Measurements from ENCODE around the gene SF3B4. TPM values are rescaled to one million over a fixed set of nuclear protein-coding genes. Genes with fewer than 3 reads are reported as not detected.
A peak's percentile ranks its signal among the peaks of the same experiment; 100 is the strongest.
"Not testable (repeated sequence)": the region's sequence is repeated elsewhere in the genome, so short reads cannot be mapped to it uniquely, and the experiment has no call there.

Gene SF3B4
- total RNA-seq, 2 experiments from 2014 or later: 67.1 to 67.6 TPM

GRCh38 chr1:149949911-149950310 is 22.3 kb upstream of the SF3B4 start:
- Mint-ChIP-seq H3K27me3 (no peaks in the 10 kb centered on the region), H3K4me3 (no peak overlapping the region), H3K9me3 (no peaks in the 10 kb centered on the region), H3K36me3 (ENCODE audit: low read depth) (peaks cover 47% of the 10 kb centered on the region), H3K27ac (no peak overlapping the region), H3K4me1 (ENCODE audit: low read depth) (no peaks in the 10 kb centered on the region)
- POLR2A ChIA-PET: interaction anchor here (2.0 kb wide), 1 partner anchor 62 kb away, joined by 5 read pairs; a partner anchor contains a TSS
- intact Hi-C loops (cut with micrococcal nuclease): no loop called here
- no peak for DNase-seq
- CTCF ChIA-PET: interaction anchor here (1.1 kb wide), 1 partner anchor 100 kb away, joined by 3 read pairs; no protein-coding TSS in a partner anchor
- TF ChIP-seq CTCF (IDR thresholded peaks at IDR 0.05): no peak
- ATAC-seq: no peak

GRCh38 chr1:149945206-149945605 is 17.6 kb upstream of the SF3B4 start:
- H3K27me3 Mint-ChIP-seq: no peaks in the 10 kb centered on the region
- no peak for TF ChIP-seq CTCF (IDR thresholded peaks at IDR 0.05)
- H3K9me3 Mint-ChIP-seq: no peaks in the 10 kb centered on the region
- ATAC-seq (no peak), DNase-seq (no peak)
- no peak overlapping the region for H3K27ac Mint-ChIP-seq
- H3K4me3 Mint-ChIP-seq: no peak overlapping the region
- peaks cover 35% of the 10 kb centered on the region for H3K36me3 Mint-ChIP-seq (ENCODE audit: low read depth)
- CTCF ChIA-PET: no interaction called here
- peaks cover 3% of the 10 kb centered on the region for H3K4me1 Mint-ChIP-seq (ENCODE audit: low read depth)
- POLR2A ChIA-PET: interaction anchor here (0.7 kb wide), 1 partner anchor 17 kb away, joined by 4 read pairs; no protein-coding TSS in a partner anchor
- intact Hi-C loops (cut with micrococcal nuclease): no loop called here

- H3K4me1 Mint-ChIP-seq (ENCODE audit: low read depth): peaks cover 18% of the 10 kb centered on the region
- intact Hi-C loops (cut with micrococcal nuclease): no loop called here
- H3K4me3 Mint-ChIP-seq: no peak overlapping the region
- H3K9me3 Mint-ChIP-seq: no peaks in the 10 kb centered on the region
- no peak for DNase-seq
- no peak for ATAC-seq
- no peaks in the 10 kb centered on the region for H3K27me3 Mint-ChIP-seq
- peak overlapping the region; percentile 8 for H3K27ac Mint-ChIP-seq
- TF ChIP-seq CTCF (IDR thresholded peaks at IDR 0.05): no peak
- ChIA-PET CTCF (interaction anchor here (0.8 to 1.3 kb wide), 3 partner anchors 20 to 223 kb away, joined by 3 to 5 read pairs (median 3); no protein-coding TSS in a partner anchor), POLR2A (interaction anchor here (0.9 kb wide), 1 partner anchor 57 kb away, joined by 3 read pairs; a partner anchor contains a TSS)
- peaks cover 24% of the 10 kb centered on the region for H3K36me3 Mint-ChIP-seq (ENCODE audit: low read depth)
Measured at GRCh38 chr1:149942885-149943284, 15.3 kb upstream of the SF3B4 start.

GRCh38 chr1:149942207-149942606 is 14.6 kb upstream of the SF3B4 start:
- Mint-ChIP-seq H3K36me3 (ENCODE audit: low read depth) (peaks cover 19% of the 10 kb centered on the region), H3K9me3 (no peaks in the 10 kb centered on the region), H3K27ac (no peak overlapping the region), H3K27me3 (no peaks in the 10 kb centered on the region), H3K4me3 (no peak overlapping the region), H3K4me1 (ENCODE audit: low read depth) (peaks cover 25% of the 10 kb centered on the region)
- CTCF ChIA-PET: interaction anchor here (0.8 to 1.3 kb wide), 2 partner anchors 20 to 109 kb away, joined by 3 read pairs; no protein-coding TSS in a partner anchor
- no peak for ATAC-seq
- POLR2A ChIA-PET: no interaction called here
- no peak for DNase-seq
- intact Hi-C loops (cut with micrococcal nuclease): no loop called here
- TF ChIP-seq CTCF (IDR thresholded peaks at IDR 0.05): no peak

- CTCF ChIA-PET: no interaction called here
- Mint-ChIP-seq H3K9me3 (no peaks in the 10 kb centered on the region), H3K36me3 (ENCODE audit: low read depth) (peaks cover 15% of the 10 kb centered on the region), H3K4me3 (no peak overlapping the region), H3K27me3 (no peaks in the 10 kb centered on the region), H3K4me1 (ENCODE audit: low read depth) (peaks cover 28% of the 10 kb centered on the region), H3K27ac (no peak overlapping the region)
- intact Hi-C loops (cut with micrococcal nuclease): no loop called here
- DNase-seq: no peak
- POLR2A ChIA-PET: interaction anchor here (0.6 to 0.9 kb wide), 3 partner anchors 12 to 631 kb away, joined by 3 to 4 read pairs (median 3); a partner anchor contains a TSS
- ATAC-seq: no peak
- TF ChIP-seq CTCF (IDR thresholded peaks at IDR 0.05): no peak
Measured at GRCh38 chr1:149940427-149940826, 12.8 kb upstream of the SF3B4 start.

- DNase-seq: not testable (repeated sequence)
Measured at GRCh38 chr1:149938668-149939003, 11.0 kb upstream of the SF3B4 start.

More at GRCh38 chr1:149938668-149939003, 11.0 kb upstream of the SF3B4 start:
- H3K4me3 Mint-ChIP-seq; ATAC-seq; H3K27me3 Mint-ChIP-seq; H3K9me3 Mint-ChIP-seq; intact Hi-C loops (cut with micrococcal nuclease); H3K36me3 Mint-ChIP-seq (ENCODE audit: low read depth): not testable (repeated sequence)
- ChIA-PET POLR2A (interaction anchor here (0.5 to 1.9 kb wide), 4 partner anchors 11 to 285 kb away, joined by 3 to 10 read pairs (median 6); partner anchors contain the start of gene SF3B4), CTCF (interaction anchor here (1.2 kb wide), 1 partner anchor 24 kb away, joined by 3 read pairs; no protein-coding TSS in a partner anchor)
- H3K27ac Mint-ChIP-seq: peak overlapping the region; percentile 53
- H3K4me1 Mint-ChIP-seq (ENCODE audit: low read depth): peaks cover 28% of the 10 kb centered on the region

All from activated CD8-positive, alpha-beta T cell treated with anti-CD3 and anti-CD28 coated beads for 36 hours (primary cell).